Activated naive CD4-positive, alpha-beta T cell treated with anti-CD3 and anti-CD28 coated beads, Interleukin-2, amount 10 ng/mL, durations not matched to agents 7 days and 5 days (primary cell): Measurements from ENCODE around the gene HNRNPM.

Experiments
- CTCF ChIA-PET: fragments of 350-600 bp; sonication (Branson Sonifier 250); formaldehyde crosslinking; loops from one replicate; lab custom pipeline; 2021; ENCODE audit warnings: antibody characterized with exemption; lab: Charles Lee
- DNase-seq: peaks from one replicate; pipeline ENCODE4 v3.0.0-alpha.2; 2020
- H3K27ac Mint-ChIP-seq: one replicate; pipeline ENCODE4 v1.8.0; 2021; ENCODE audit warnings: mild to moderate bottlenecking, moderate library complexity, mixed read lengths
- H3K27me3 Mint-ChIP-seq: one replicate; pipeline ENCODE4 v1.8.0; 2021; ENCODE audit warnings: mild to moderate bottlenecking, mixed read lengths
- H3K36me3 Mint-ChIP-seq: one replicate; pipeline ENCODE4 v1.8.0; 2021; ENCODE audit warnings: mixed read lengths
- H3K4me1 Mint-ChIP-seq: one replicate; pipeline ENCODE4 v1.8.0; 2021; ENCODE audit warnings: mixed read lengths
- H3K4me3 Mint-ChIP-seq: one replicate; pipeline ENCODE4 v1.8.0; 2021; ENCODE audit warnings: mild to moderate bottlenecking, moderate library complexity, mixed read lengths
- H3K9me3 Mint-ChIP-seq: one replicate; pipeline ENCODE4 v1.8.0; 2021; ENCODE audit warnings: mixed read lengths

The HNRNPM gene

GRCh38 chr19:8444677-8445487, at the start of gene HNRNPM:
Gene HNRNPM, plus strand, starts transcription at chr19:8444975. Its CDS starts 24 bp downstream, at chr19:8444999.
- peak; percentile 100 for DNase-seq
- CTCF ChIA-PET: interaction anchor here (1.2 to 1.9 kb wide), 5 partner anchors 30 to 132 kb away, joined by 3 to 8 read pairs (median 5); partner anchors contain the start of genes MARCHF2 and MYO1F
- peaks cover 46% of the 10 kb centered on the region for H3K4me1 Mint-ChIP-seq
- H3K36me3 Mint-ChIP-seq: peaks cover 24% of the 10 kb centered on the region
- H3K27ac Mint-ChIP-seq: peak within 1 kb of the TSS; percentile 98
- peaks cover 8% of the 10 kb centered on the region for H3K27me3 Mint-ChIP-seq
- H3K9me3 Mint-ChIP-seq: no peaks in the 10 kb centered on the region
- H3K4me3 Mint-ChIP-seq: peak within 1 kb of the TSS; percentile 98

GRCh38 chr19:8395621-8396082, 49.1 kb upstream of the HNRNPM start:
- no peak for DNase-seq
- Mint-ChIP-seq H3K4me1 (peaks cover 35% of the 10 kb centered on the region), H3K4me3 (no peak overlapping the region), H3K9me3 (no peaks in the 10 kb centered on the region), H3K36me3 (peaks cover 7% of the 10 kb centered on the region), H3K27me3 (no peaks in the 10 kb centered on the region), H3K27ac (no peak overlapping the region)
- CTCF ChIA-PET: interaction anchor here (0.6 to 3.4 kb wide), 3 partner anchors 20 to 176 kb away, joined by 3 to 23 read pairs (median 3); no protein-coding TSS in a partner anchor

- CTCF ChIA-PET: interaction anchor here (0.6 to 3.4 kb wide), 3 partner anchors 20 to 175 kb away, joined by 3 to 23 read pairs (median 3); no protein-coding TSS in a partner anchor
- Mint-ChIP-seq H3K4me1 (peaks cover 30% of the 10 kb centered on the region), H3K4me3 (no peak overlapping the region), H3K27ac (peak overlapping the region; percentile 29), H3K27me3 (no peaks in the 10 kb centered on the region), H3K36me3 (peaks cover 7% of the 10 kb centered on the region), H3K9me3 (no peaks in the 10 kb centered on the region)
- no peak for DNase-seq
Measured at GRCh38 chr19:8396185-8396562, 48.6 kb upstream of the HNRNPM start.

GRCh38 chr19:8396563-8397203, 48.1 kb upstream of the HNRNPM start:
- no peak overlapping the region for H3K4me3 Mint-ChIP-seq
- CTCF ChIA-PET: interaction anchor here (0.6 to 3.0 kb wide), 3 partner anchors 19 to 175 kb away, joined by 3 to 21 read pairs (median 3); no protein-coding TSS in a partner anchor
- DNase-seq: peak; percentile 84

GRCh38 chr19:8397271-8397670, 47.5 kb upstream of the HNRNPM start:
- Mint-ChIP-seq H3K4me1 (peaks cover 21% of the 10 kb centered on the region), H3K4me3 (no peak overlapping the region), H3K27me3 (no peaks in the 10 kb centered on the region), H3K27ac (peak overlapping the region; percentile 76), H3K36me3 (peaks cover 13% of the 10 kb centered on the region), H3K9me3 (no peaks in the 10 kb centered on the region)
- DNase-seq: no peak
- CTCF ChIA-PET: interaction anchor here (0.6 to 3.0 kb wide), 2 partner anchors 44 to 95 kb away, joined by 4 to 21 read pairs; no protein-coding TSS in a partner anchor

More at GRCh38 chr19:8396563-8397203, 48.1 kb upstream of the HNRNPM start:
- Mint-ChIP-seq H3K27me3 (no peaks in the 10 kb centered on the region), H3K4me1 (peaks cover 26% of the 10 kb centered on the region), H3K27ac (peak overlapping the region; percentile 29), H3K36me3 (peaks cover 8% of the 10 kb centered on the region), H3K9me3 (no peaks in the 10 kb centered on the region)

GRCh38 chr19:8397746-8398310, 46.9 kb upstream of the HNRNPM start:
- Mint-ChIP-seq H3K9me3 (no peaks in the 10 kb centered on the region), H3K27me3 (no peaks in the 10 kb centered on the region), H3K4me3 (no peak overlapping the region), H3K4me1 (peaks cover 18% of the 10 kb centered on the region), H3K36me3 (peaks cover 15% of the 10 kb centered on the region), H3K27ac (no peak overlapping the region)
- CTCF ChIA-PET: interaction anchor here (0.6 to 3.0 kb wide), 2 partner anchors 44 to 95 kb away, joined by 4 to 21 read pairs; no protein-coding TSS in a partner anchor
- no peak for DNase-seq

- no peaks in the 10 kb centered on the region for H3K27me3 Mint-ChIP-seq
- peaks cover 15% of the 10 kb centered on the region for H3K4me1 Mint-ChIP-seq
- H3K4me3 Mint-ChIP-seq: no peak overlapping the region
- H3K36me3 Mint-ChIP-seq: peaks cover 15% of the 10 kb centered on the region
- DNase-seq: no peak
- no peak overlapping the region for H3K27ac Mint-ChIP-seq
- H3K9me3 Mint-ChIP-seq: no peaks in the 10 kb centered on the region
- CTCF ChIA-PET: interaction anchor here (3.0 kb wide), 1 partner anchor 45 kb away, joined by 21 read pairs; no protein-coding TSS in a partner anchor
Measured at GRCh38 chr19:8398311-8398771, 46.4 kb upstream of the HNRNPM start.

GRCh38 chr19:8399681-8400188, 45.0 kb upstream of the HNRNPM start:
- H3K27ac Mint-ChIP-seq: no peak overlapping the region
- CTCF ChIA-PET: interaction anchor here (0.8 to 3.0 kb wide), 2 partner anchors 46 to 51 kb away, joined by 3 to 21 read pairs; no protein-coding TSS in a partner anchor

GRCh38 chr19:8401981-8402411, 42.8 kb upstream of the HNRNPM start:
- no peaks in the 10 kb centered on the region for H3K9me3 Mint-ChIP-seq
- H3K27ac Mint-ChIP-seq: no peak overlapping the region
- no peak for DNase-seq
- H3K27me3 Mint-ChIP-seq: no peaks in the 10 kb centered on the region
- CTCF ChIA-PET: no interaction called here
- no peak overlapping the region for H3K4me3 Mint-ChIP-seq
- peaks cover 15% of the 10 kb centered on the region for H3K36me3 Mint-ChIP-seq
- H3K4me1 Mint-ChIP-seq: peaks cover 5% of the 10 kb centered on the region

More at GRCh38 chr19:8399681-8400188, 45.0 kb upstream of the HNRNPM start:
- Mint-ChIP-seq H3K36me3 (peaks cover 19% of the 10 kb centered on the region), H3K4me3 (no peak overlapping the region), H3K4me1 (peaks cover 15% of the 10 kb centered on the region), H3K9me3 (no peaks in the 10 kb centered on the region), H3K27me3 (no peaks in the 10 kb centered on the region)
- no peak for DNase-seq

- H3K4me1 Mint-ChIP-seq: no peaks in the 10 kb centered on the region
- no peaks in the 10 kb centered on the region for H3K9me3 Mint-ChIP-seq
- H3K27ac Mint-ChIP-seq: no peak overlapping the region
- peaks cover 15% of the 10 kb centered on the region for H3K36me3 Mint-ChIP-seq
- H3K4me3 Mint-ChIP-seq: no peak overlapping the region
- no peak for DNase-seq
- CTCF ChIA-PET: no interaction called here
- no peaks in the 10 kb centered on the region for H3K27me3 Mint-ChIP-seq
Measured at GRCh38 chr19:8403098-8403819, 41.5 kb upstream of the HNRNPM start.

GRCh38 chr19:8403820-8404109, 41.0 kb upstream of the HNRNPM start:
- H3K27me3 Mint-ChIP-seq: no peaks in the 10 kb centered on the region
- CTCF ChIA-PET: no interaction called here
- no peaks in the 10 kb centered on the region for H3K9me3 Mint-ChIP-seq
- no peak overlapping the region for H3K27ac Mint-ChIP-seq
- peaks cover 15% of the 10 kb centered on the region for H3K36me3 Mint-ChIP-seq
- H3K4me1 Mint-ChIP-seq: no peaks in the 10 kb centered on the region
- no peak for DNase-seq
- no peak overlapping the region for H3K4me3 Mint-ChIP-seq

GRCh38 chr19:8404391-8405151, 40.2 kb upstream of the HNRNPM start:
- no peaks in the 10 kb centered on the region for H3K4me1 Mint-ChIP-seq
- no peak for DNase-seq
- H3K27me3 Mint-ChIP-seq: no peaks in the 10 kb centered on the region
- CTCF ChIA-PET: interaction anchor here (0.9 kb wide), 1 partner anchor 175 kb away, joined by 3 read pairs; no protein-coding TSS in a partner anchor
- H3K27ac Mint-ChIP-seq: no peak overlapping the region
- H3K4me3 Mint-ChIP-seq: no peak overlapping the region
- H3K9me3 Mint-ChIP-seq: no peaks in the 10 kb centered on the region
- H3K36me3 Mint-ChIP-seq: peaks cover 15% of the 10 kb centered on the region
